HG03097 (cell line): Measurements from ENCODE around the gene ABLIM2.

ENCODE experiments used
- ATAC-seq: cut with Tn5 transposase; IDR thresholded peaks from one replicate; pipeline ENCODE4 v1.9.1; 2021; ENCODE audit not compliant: unreplicated experiment, low FRiP score

The ABLIM2 gene

GRCh38 chr4:7995135-7995534 lies 163.5 kb downstream of the ABLIM2 start:
- no peak for ATAC-seq

DNA sequence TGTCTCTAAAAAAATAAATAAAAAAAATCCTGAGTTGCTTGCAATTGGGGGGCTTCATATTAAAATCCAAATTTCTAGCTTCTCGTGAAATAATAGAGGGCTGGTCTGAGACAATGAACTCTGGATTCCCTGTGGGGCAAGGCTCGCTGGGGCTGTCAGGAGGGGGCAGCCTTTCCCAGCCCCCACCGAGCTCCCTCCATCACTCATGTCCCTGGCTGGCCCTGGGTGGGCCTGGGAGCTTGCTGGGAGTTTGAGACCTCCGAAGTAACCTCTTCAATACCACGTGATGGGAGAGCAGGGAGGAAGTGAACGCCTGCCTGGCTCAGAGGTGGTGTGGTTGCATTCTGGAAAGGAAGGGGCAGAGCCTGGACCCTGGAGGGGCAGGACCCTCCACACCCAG lies 164.9 kb downstream of the ABLIM2 start:
- ATAC-seq, result no peak

- no peak for ATAC-seq
These were observed 165.8 kb downstream of the ABLIM2 start for GRCh38 chr4:7992846-7993245.

DNA sequence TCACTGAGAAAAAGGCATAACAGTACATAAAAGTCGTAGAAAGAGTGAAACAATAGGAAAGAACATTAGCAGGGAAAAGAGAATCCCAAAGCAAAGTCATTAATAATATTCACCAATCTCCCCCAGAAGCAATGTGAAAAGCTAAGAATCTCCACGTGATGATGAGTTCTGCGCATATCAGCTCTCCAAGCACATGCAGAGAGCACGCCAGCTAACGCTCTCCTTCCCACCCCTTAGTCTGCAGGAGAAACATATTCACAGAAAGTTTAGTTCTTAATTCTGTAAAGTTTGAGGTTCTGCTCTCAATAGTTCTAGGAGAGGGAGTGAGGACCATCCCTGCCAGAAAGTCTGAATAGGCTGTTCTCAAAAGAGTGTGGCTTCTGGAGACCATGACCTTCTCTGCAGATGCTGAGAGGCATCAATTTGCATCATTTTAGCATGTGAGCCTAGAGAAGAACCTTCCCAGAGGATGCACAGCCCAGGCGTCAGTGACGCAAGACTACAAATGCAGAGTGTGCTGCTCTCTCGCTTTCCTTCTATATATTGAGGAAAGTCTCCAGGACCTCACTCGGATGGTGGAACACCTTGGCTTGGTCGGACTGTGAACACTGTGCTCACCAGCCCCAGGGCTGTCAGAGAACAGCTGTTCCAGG lies 167.7 kb downstream of the ABLIM2 start:
- no peak for ATAC-seq

GRCh38 chr4:7989654-7990053 lies 169.0 kb downstream of the ABLIM2 start:
- ATAC-seq, result no peak

- no peak for ATAC-seq
These were observed 170.2 kb downstream of the ABLIM2 start for GRCh38 chr4:7988437-7988836.

DNA sequence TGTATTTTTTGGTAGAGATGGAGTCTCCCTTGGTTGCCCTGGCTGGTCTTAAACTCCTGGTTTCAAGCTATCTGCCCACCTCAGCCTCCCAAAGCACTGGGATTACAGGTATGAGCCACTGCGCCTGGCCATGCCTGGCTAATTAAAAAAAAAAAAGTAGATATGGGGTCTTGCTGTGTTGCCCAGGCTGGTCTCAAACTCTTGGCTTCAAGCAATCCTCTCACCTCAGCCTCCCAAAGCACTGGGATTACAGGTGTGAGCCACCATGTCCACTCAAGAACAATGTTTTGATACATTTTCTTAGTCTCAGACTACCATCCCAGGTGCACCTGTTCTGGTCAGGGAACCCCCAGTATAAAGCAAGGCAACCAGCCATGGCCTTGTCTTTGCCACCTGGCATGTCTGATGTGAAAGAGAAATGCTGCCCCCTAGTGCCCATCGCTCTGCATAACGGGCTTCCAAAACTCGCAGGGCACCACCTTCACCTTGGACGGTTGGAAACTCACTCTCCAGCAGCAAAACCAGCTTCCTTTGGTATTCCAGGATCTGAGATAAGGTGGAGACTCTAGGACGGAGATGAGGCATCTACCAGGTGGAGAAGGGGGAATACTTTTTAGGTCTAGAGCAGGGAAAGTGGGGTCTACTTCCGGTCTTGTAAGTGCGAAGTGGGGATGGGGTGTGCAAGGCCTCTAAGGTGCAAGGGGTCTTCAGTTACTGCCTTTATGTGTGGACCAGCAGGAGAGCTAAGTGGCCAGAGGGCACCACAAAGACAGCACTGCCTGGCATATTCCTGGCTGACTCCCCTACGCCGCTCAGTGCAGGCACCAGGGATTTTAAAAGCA lies 171.2 kb downstream of the ABLIM2 start:
- ATAC-seq, result no peak

DNA sequence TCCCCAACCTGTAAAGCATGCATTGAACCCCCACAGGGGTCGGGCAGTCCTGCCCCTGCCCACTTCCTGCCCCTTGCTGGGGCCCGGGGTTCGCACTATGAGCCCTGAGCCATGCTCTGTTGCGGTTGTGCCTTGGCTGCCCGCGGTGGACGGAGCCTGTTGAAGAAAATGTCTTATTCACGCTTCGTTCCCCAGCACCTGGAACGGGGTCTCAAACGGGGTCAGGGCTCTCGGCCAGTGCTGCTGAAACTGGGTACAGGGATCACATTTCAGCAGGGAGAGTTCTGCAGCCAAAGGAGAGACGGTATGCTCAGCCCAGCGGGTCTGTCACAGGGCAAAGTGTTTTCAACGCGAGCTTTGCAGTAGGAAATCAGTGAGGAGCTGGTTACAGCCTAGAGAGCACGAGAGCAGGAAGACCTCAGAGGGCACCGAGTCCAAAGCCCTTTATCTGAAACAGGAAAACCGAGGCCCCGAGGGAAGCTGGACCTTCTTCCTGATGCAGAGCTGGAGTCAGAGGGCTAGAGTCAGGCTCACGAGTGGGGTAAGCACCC lies 172.6 kb downstream of the ABLIM2 start:
- no peak for ATAC-seq

DNA sequence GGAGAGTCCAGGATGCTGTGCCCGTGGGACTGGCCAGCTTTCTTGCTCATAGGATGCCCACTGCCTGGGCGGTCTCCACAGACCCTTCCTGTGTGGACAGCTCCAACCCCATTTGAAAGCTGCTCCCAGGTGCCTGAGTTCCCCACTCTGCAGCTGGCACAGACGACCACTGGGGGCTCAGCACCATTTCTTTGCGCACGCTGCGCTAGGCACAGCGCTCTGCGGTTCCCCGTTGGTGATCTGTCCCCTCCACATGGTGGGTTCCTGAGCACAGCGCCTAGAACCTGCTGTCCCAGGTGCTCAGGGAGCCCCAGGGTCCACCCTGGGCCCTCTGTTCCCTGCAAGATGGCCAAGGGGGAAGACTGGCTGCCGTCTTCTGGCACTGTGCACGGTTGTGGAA lies 173.5 kb downstream of the ABLIM2 start:
- no peak for ATAC-seq

- no peak for ATAC-seq
These were observed 174.2 kb downstream of the ABLIM2 start for GRCh38 chr4:7984286-7984925.

GRCh38 chr4:7983296-7983695 lies 175.3 kb downstream of the ABLIM2 start:
- no peak for ATAC-seq

DNA sequence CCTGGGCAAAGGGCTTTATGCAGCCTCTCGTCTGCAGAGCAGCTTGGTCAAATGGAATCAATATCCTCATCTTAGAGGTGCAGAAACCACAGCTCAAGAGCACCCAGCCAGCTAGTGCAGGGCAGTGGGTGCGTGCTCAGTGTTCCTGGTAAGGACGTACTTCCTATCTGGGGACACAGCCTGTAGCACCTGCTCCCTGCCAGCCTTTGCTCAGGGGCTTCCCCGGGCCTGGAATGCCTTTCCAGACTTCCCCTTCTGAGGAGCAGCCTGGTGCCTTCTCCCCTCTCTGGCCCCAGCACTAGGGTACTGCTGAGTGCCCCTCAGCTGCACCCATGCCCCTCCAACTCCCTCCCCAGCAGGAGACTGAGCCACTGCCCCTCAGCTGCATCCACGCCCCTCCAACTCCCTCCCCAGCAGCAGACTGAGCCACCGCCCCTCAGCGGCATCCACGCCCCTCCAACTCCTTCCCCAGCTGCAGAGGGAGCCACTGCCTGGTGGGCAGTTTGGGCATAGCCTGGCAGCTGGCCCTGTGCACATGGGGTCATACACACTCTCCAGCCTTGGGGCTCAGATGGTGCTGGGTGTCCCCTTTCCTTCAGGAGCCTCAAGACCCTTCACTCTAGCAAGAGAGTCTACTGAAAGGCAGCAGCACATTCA lies 176.7 kb downstream of the ABLIM2 start:
- no peak for ATAC-seq

DNA sequence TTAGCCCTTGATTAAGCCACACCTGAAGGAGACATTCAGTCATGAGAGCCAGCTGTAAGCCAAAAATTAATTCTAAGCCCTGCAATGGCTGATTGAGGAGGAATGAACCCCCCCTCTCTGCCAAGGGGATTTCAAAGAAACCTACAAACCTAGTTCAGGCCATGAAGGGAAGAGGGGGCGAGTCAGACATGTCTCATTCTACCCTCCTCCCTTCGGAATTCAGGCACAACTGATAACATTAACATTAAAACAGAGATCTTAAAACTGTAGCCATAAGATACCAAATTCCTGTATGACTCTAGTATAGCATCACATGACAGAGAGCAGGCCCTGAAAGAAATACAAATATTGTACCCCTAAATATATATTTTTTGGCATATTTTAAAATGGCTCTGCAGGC lies 178.6 kb downstream of the ABLIM2 start:
- ATAC-seq, result no peak

DNA sequence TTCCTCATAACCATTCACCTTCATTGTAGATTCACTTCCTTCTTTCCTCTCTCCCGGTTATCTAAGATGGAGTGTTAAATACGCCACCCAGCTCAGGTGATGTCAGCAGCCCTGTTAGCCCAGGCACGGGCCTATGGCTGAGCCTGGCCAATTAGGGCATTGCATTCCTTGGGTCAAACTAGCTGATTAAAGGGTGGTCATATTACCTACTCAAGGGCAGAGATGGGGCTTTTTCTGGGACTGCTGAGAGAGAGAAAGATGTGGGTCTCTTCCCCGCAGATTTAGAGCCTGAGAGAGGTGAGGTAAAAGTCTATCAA lies 179.0 kb downstream of the ABLIM2 start:
- no peak for ATAC-seq

DNA sequence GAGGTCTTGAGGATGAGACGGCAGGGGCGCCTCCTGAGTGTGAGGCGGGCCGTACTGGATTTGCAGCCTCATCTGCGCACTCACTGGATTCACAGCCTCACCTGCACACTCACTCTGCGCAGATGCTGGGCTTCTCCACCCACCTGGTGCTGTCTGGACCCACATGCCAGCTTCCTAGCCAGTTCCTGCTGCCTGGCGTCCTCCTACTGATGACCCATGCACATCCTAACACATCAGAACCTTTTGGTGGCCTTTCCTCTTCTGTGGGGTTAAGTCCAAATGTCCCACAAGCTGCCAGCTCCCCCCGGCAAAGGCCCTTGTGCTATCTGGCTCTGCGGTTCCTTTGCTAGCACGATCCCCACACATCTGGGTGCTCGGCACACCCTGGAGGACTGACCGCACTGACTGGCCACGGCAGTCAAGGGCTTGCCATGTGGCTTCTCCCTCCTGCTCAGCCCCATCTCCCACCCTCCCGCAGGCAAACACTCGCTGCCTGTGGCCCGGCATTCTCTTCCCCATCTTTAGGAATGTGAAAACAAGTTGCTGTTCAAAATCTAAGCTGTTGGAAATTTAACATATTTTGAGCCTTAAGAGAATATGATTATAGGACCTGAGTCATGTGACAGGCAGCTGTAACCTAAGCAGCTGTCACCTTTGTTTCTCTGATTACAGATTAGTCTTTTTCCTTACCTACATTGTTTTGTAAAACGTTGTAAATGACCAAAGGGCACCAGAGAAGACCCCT lies 179.5 kb downstream of the ABLIM2 start:
- no peak for ATAC-seq

DNA sequence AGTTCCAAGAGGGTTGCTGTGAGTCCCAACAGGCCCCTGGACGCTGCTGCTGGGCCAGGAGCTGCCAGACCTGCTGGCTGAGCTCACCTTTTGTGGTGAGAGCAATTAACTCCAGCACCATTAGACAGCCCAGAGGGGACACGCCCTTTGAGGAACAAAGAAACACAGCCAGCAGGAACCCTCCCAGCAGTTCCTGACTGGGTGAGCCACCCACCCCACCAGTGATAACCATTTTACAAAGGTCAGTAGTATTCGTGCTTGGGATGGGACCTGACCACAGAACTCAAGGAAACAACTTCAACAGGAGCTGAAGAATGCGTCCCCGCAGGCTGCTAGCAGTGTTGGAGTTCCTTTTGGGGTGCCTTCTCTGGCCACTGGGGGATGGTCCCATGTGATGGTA lies 180.1 kb downstream of the ABLIM2 start:
- ATAC-seq, result no peak

DNA sequence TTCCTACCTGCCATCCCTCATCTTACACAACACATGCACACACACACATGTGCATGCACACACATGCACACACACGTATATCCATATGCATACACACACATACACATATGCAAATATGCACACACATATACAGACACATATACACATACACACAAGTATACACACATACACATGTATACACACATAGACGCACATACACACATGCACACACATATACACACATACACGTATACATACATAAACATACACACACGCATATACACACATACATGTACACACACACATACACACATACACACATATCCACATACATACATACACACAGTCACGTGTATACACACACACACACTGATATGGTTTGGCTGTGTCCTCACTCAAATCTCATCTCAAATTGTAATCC lies 182.0 kb downstream of the ABLIM2 start:
- no peak for ATAC-seq

- ATAC-seq, result no peak
These were observed 182.6 kb downstream of the ABLIM2 start for GRCh38 chr4:7976025-7976424.

- no peak for ATAC-seq
These were observed 184.2 kb downstream of the ABLIM2 start for GRCh38 chr4:7974425-7974824.

DNA sequence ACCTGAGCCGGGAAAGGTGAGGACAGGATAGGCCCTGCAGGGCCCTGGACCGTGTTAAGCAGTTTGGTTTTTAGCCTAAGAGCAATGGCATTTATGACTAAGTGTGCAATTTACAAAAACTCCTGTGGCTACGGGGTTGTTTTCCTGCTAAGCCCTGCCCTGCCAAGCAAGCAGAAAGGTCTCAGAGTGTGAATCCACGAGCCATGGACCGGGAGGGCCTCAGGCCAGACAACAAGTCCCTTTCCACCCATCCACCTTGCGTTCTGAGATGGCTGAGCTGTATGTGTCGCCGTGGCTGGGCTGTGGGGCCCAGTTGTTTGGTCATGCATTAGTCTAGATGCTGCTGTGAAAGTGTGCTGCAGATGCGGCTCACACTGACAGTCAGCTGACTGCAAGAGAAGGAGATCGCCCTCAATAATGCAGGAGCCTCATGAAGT lies 185.1 kb downstream of the ABLIM2 start:
- ATAC-seq, result no peak
